Cardiac septum (tissue), 1 donor: ENCODE data around the gene PIP4K2A. TPM values are rescaled to one million over a fixed set of nuclear protein-coding genes. Genes with fewer than 3 reads are reported as not detected.

Source experiments
- DNase-seq: peaks from one replicate; pipeline ENCODE4 v3.0.0-alpha.2; 2020; ENCODE audit warnings: low spot score
- intact Hi-C: fragments of 100-400 bp; cut with DNase I; formaldehyde crosslinking; loops from one replicate; pipeline ENCODE4 v1.14.0; 2022
- total RNA-seq: library from RNA; stranded (reverse); fragmentation: NEBNext Ultra II Directional; extraction: Animal tissue kit (Norgen Biotek cat#: 25700); gene quantifications from one replicate; pipeline ENCODE4 v1.2.1, GENCODE V29; 2021
- donor health status: DM: no; HTN: no; CAD: no.

Gene PIP4K2A
- total RNA-seq, 1 donor from 2014 or later, result 20.0 TPM

GRCh38 chr10:22673785-22674572 is 40.4 kb downstream of the PIP4K2A start:
- intact Hi-C loops, result no loop called here
- DNase-seq, result no peak

- no peak for DNase-seq
- intact Hi-C loops, result no loop called here
These were observed 41.3 kb downstream of the PIP4K2A start for GRCh38 chr10:22673091-22673392.

- intact Hi-C loops, result no loop called here
- DNase-seq, result no peak
These were observed 41.9 kb downstream of the PIP4K2A start for GRCh38 chr10:22672319-22673090.

- no peak for DNase-seq
- intact Hi-C loops, result no loop called here
These were observed 43.6 kb downstream of the PIP4K2A start for GRCh38 chr10:22670788-22671187.

- intact Hi-C loops, result no loop called here
- DNase-seq, result no peak
These were observed 45.1 kb downstream of the PIP4K2A start for GRCh38 chr10:22669163-22669711.

- no peak for DNase-seq
- intact Hi-C loops, result no loop called here
These were observed 47.3 kb downstream of the PIP4K2A start for GRCh38 chr10:22667093-22667480.

GRCh38 chr10:22666287-22667092 is 47.9 kb downstream of the PIP4K2A start:
- intact Hi-C loops, result no loop called here
- DNase-seq, result no peak

- intact Hi-C loops, result no loop called here
- no peak for DNase-seq
These were observed 49.0 kb downstream of the PIP4K2A start for GRCh38 chr10:22665329-22665728.

GRCh38 chr10:22662733-22663330 is 51.5 kb downstream of the PIP4K2A start:
- intact Hi-C loops, result no loop called here
- DNase-seq, result no peak

GRCh38 chr10:22659866-22660265 is 54.5 kb downstream of the PIP4K2A start:
- DNase-seq, result no peak
- intact Hi-C loops, result loop anchor here (5.0 kb wide), 1 partner anchor 38 kb away; no protein-coding TSS in a partner anchor

- intact Hi-C loops, result loop anchor here (5.0 kb wide), 1 partner anchor 37 kb away; no protein-coding TSS in a partner anchor
These were observed 55.5 kb downstream of the PIP4K2A start for GRCh38 chr10:22658745-22659410.

GRCh38 chr10:22657566-22658225 is 56.7 kb downstream of the PIP4K2A start:
- intact Hi-C loops, result loop anchor here (5.0 kb wide), 1 partner anchor 35 kb away; no protein-coding TSS in a partner anchor
- no peak for DNase-seq

More at GRCh38 chr10:22658745-22659410, 55.5 kb downstream of the PIP4K2A start:
- no peak for DNase-seq

- intact Hi-C loops, result loop anchor here (5.0 kb wide), 1 partner anchor 35 kb away; no protein-coding TSS in a partner anchor
- no peak for DNase-seq
These were observed 57.4 kb downstream of the PIP4K2A start for GRCh38 chr10:22657024-22657423.

GRCh38 chr10:22656036-22656435 is 58.3 kb downstream of the PIP4K2A start:
- intact Hi-C loops, result loop anchor here (5.0 kb wide), 1 partner anchor 34 kb away; no protein-coding TSS in a partner anchor
- DNase-seq, result no peak

- DNase-seq, result no peak
- intact Hi-C loops, result loop anchor here (5.0 kb wide), 1 partner anchor 33 kb away; no protein-coding TSS in a partner anchor
These were observed 58.9 kb downstream of the PIP4K2A start for GRCh38 chr10:22655312-22655981.

GRCh38 chr10:22652988-22653481 is 61.3 kb downstream of the PIP4K2A start:
- intact Hi-C loops, result no loop called here
- no peak for DNase-seq

- intact Hi-C loops, result no loop called here
- DNase-seq, result no peak
These were observed 63.0 kb downstream of the PIP4K2A start for GRCh38 chr10:22651276-22651980.
